Breast epithelium (tissue), 3 donors: ENCODE data around the gene PLEKHO2.

Source experiments
- POLR2AphosphoS5 ChIP-seq, 3 donors: sonication (generic); formaldehyde crosslinking; IDR thresholded peaks; one replicate each; pipeline ENCODE4 v1.6.1; 2017; ENCODE audit warnings: antibody characterized with exemption in 3 of 3
- TF ChIP-seq, protein P1 (sequence below), 3 donors: fragments of 450-650 bp; IDR thresholded peaks; one replicate each; pipeline ENCODE4 v1.5.1; 2016 to 2017; ENCODE audit warnings: antibody characterized with exemption in 3 of 3, mild to moderate bottlenecking in 3 of 3, moderate library complexity in 3 of 3

GRCh38 chr15:64898406-64898805, 56.7 kb downstream of the PLEKHO2 start:
- TF ChIP-seq, protein P1, sequence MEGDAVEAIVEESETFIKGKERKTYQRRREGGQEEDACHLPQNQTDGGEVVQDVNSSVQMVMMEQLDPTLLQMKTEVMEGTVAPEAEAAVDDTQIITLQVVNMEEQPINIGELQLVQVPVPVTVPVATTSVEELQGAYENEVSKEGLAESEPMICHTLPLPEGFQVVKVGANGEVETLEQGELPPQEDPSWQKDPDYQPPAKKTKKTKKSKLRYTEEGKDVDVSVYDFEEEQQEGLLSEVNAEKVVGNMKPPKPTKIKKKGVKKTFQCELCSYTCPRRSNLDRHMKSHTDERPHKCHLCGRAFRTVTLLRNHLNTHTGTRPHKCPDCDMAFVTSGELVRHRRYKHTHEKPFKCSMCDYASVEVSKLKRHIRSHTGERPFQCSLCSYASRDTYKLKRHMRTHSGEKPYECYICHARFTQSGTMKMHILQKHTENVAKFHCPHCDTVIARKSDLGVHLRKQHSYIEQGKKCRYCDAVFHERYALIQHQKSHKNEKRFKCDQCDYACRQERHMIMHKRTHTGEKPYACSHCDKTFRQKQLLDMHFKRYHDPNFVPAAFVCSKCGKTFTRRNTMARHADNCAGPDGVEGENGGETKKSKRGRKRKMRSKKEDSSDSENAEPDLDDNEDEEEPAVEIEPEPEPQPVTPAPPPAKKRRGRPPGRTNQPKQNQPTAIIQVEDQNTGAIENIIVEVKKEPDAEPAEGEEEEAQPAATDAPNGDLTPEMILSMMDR (IDR thresholded peaks at IDR 0.05), result no peak
- no peak for TF ChIP-seq POLR2AphosphoS5 (IDR thresholded peaks at IDR 0.05)
